Prostate gland (tissue), 2 donors: ENCODE data around the gene TGFA. TPM values are rescaled to one million over a fixed set of nuclear protein-coding genes. Genes with fewer than 3 reads are reported as not detected.

Experiments used
- DNase-seq: peaks from one replicate; pipeline ENCODE4 v3.0.0-alpha.2; 2019; ENCODE audit warnings: low spot score
- H3K27ac ChIP-seq, 2 donors: fragments of 200-600 bp; sonication (generic); 2 replicates each; pipeline ENCODE4 v1.5.1; 2017 to 2019
- H3K27me3 ChIP-seq: fragments of 200-600 bp; sonication (generic); replicated peaks from 2 replicates; pipeline ENCODE4 v1.5.1; 2019; ENCODE audit not compliant: insufficient read depth
- H3K36me3 ChIP-seq, 2 donors: fragments of 200-600 bp; sonication (generic); 1 replicate in 1 of 2; 2 replicates in 1 of 2; pipeline versions ENCODE4 v1.5.1 to v1.8.1; 2017 to 2019
- H3K4me1 ChIP-seq: fragments of 200-600 bp; sonication (generic); replicated peaks from 2 replicates; pipeline ENCODE4 v1.5.1; 2019
- H3K4me3 ChIP-seq, 2 donors: fragments of 200-600 bp; sonication (generic); 2 replicates each; pipeline ENCODE4 v1.5.1; 2017 to 2019
- H3K9me3 ChIP-seq: fragments of 200-600 bp; sonication (generic); 2 replicates; pipeline ENCODE4 v1.5.1; 2017
- POLR2A ChIP-seq: fragments of 450-650 bp; IDR thresholded peaks from one replicate; pipeline ENCODE4 v1.6.1; 2016; ENCODE audit warnings: antibody characterized with exemption, mild to moderate bottlenecking
- POLR2AphosphoS5 ChIP-seq: sonication (generic); formaldehyde crosslinking; IDR thresholded peaks from one replicate; pipeline ENCODE4 v1.6.1; 2017; ENCODE audit warnings: antibody characterized with exemption
- WGBS: methylation state at CpG from one replicate; pipeline ENCODE4 v1.1.5; 2018; 5-methylcytosine and 5-hydroxymethylcytosine counted together
- intact Hi-C: fragments of 100-400 bp; cut with DNase I; formaldehyde crosslinking; loops from one replicate; pipeline ENCODE4 v1.14.2; 2022
- total RNA-seq, 2 donors: library from RNA; depleted of rRNA; stranded (reverse); fragments of >200 nt; gene quantifications; one replicate each; pipeline ENCODE4 v1.1.0, GENCODE V29; 2016
- TF ChIP-seq, protein P1 (sequence below), 4 experiments: fragments of 200-600 bp in 2 of 4; fragments of 450-650 bp in 2 of 4; sonication (generic) in 2 of 4; IDR thresholded peaks; 1 replicate in 3 of 4; 2 replicates in 1 of 4; pipeline ENCODE4 v1.5.1; 2016 to 2019; ENCODE audit warnings: antibody characterized with exemption in 4 of 4, mild to moderate bottlenecking in 2 of 4, moderate library complexity in 2 of 4

Gene TGFA
- total RNA-seq, 2 donors from 2014 or later = 3.7 to 9.2 TPM

DNA sequence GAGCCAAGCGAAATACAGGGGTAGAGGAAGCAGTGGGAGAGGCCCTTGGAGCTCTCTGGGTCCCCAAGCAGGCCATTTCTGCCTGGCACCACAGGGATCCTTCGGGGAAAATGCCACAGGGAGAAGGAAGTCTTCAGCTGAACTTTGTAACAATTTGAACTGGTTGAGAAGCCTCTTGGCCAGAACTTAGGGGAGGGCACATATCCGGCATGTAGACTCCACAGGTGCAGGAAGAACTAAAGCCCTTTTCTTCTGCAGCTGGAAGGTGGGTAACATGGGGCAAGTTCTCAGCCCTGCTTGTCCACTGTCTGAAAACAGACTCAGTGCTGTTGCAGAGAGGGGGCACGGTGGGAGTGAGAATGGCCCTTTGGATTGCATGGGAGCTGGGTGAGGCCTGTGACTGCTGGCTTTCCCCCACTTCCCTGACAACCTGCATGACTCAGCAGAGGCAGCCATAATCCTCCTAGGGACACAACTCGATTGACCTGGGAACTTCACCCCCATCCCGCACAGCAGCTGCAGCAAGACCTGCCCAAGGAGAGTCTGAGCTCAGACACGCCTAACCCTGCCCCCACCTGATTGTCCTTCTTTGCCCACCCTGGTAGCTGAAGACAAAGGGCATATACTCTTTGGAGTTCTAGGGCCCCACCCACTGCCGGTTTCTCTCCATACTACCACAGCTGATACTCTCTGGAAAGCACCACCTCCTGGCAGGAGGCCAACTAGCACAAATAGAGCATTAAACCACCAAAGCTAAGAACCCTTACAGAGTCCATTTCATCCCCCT is 150.2 kb downstream of the TGFA start:
- H3K9me3 ChIP-seq = no peaks in the 10 kb centered on the region
- intact Hi-C loops = no loop called here
- H3K27ac ChIP-seq = no peak overlapping the region
- 77% methylated on average over 8 of the region's 8 CpGs for WGBS
- no peaks in the 10 kb centered on the region for H3K27me3 ChIP-seq
- DNase-seq = no peak
- H3K4me1 ChIP-seq = no peaks in the 10 kb centered on the region
- no peak overlapping the region for H3K4me3 ChIP-seq
- TF ChIP-seq POLR2A = no peak
- no peak for TF ChIP-seq POLR2AphosphoS5
- TF ChIP-seq, protein P1, sequence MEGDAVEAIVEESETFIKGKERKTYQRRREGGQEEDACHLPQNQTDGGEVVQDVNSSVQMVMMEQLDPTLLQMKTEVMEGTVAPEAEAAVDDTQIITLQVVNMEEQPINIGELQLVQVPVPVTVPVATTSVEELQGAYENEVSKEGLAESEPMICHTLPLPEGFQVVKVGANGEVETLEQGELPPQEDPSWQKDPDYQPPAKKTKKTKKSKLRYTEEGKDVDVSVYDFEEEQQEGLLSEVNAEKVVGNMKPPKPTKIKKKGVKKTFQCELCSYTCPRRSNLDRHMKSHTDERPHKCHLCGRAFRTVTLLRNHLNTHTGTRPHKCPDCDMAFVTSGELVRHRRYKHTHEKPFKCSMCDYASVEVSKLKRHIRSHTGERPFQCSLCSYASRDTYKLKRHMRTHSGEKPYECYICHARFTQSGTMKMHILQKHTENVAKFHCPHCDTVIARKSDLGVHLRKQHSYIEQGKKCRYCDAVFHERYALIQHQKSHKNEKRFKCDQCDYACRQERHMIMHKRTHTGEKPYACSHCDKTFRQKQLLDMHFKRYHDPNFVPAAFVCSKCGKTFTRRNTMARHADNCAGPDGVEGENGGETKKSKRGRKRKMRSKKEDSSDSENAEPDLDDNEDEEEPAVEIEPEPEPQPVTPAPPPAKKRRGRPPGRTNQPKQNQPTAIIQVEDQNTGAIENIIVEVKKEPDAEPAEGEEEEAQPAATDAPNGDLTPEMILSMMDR (IDR thresholded peaks at IDR 0.05) = no peak
- H3K36me3 ChIP-seq = no peaks in the 10 kb centered on the region

GRCh38 chr2:70400539-70400938 is 153.1 kb downstream of the TGFA start:
- Histone ChIP-seq H3K36me3 (no peaks in the 10 kb centered on the region), H3K4me1 (no peaks in the 10 kb centered on the region), H3K9me3 (no peaks in the 10 kb centered on the region), H3K27ac (no peak overlapping the region), H3K4me3 (no peak overlapping the region), H3K27me3 (no peaks in the 10 kb centered on the region)
- WGBS = 69% methylated on average over 3 of the region's 3 CpGs
- DNase-seq = no peak
- TF ChIP-seq POLR2A (no peak), POLR2AphosphoS5 (no peak)
- TF ChIP-seq, protein P1 (IDR thresholded peaks at IDR 0.05) = no peak
- intact Hi-C loops = no loop called here

DNA sequence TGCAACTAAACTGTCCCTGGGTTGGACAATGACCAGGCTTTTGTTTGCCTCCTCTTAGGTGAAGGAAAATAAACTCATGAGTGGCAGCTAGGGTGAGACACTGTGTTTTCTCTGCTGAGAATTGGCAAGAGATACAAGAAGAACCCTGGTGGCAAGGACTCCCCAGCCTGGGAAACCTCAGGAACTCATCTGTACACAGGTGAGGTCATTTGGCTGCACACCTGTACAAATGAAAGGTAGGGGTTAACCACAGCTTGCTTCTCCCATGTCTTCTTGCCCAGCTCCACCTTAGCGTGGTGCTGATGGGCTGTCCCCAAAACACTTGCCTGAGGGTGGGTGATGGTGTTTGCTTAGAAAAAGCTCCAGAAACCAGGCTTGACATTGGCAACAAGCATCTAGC is 154.6 kb downstream of the TGFA start:
- TF ChIP-seq, protein P1 (IDR thresholded peaks at IDR 0.05) = no peak
- TF ChIP-seq POLR2A (no peak), POLR2AphosphoS5 (no peak)
- Histone ChIP-seq H3K36me3 (no peaks in the 10 kb centered on the region), H3K27ac (no peak overlapping the region), H3K27me3 (no peaks in the 10 kb centered on the region), H3K4me3 (no peak overlapping the region), H3K4me1 (no peaks in the 10 kb centered on the region), H3K9me3 (no peaks in the 10 kb centered on the region)
- DNase-seq = no peak
- intact Hi-C loops = no loop called here
- 40% methylated on average over 1 of the region's 1 CpG for WGBS

Other genes starting within 250 kb of the TGFA start
- 1 to 10 TPM in 1 of 2 donors, under 1 TPM in 1; 0.32 to 3.1 TPM for gene ADD2, start 214.4 kb upstream of the TGFA start, total RNA-seq
- gene FIGLA, start 236.8 kb upstream of the TGFA start, total RNA-seq = not detected